K562 (cell line): ENCODE results near the gene PPARD. TPM values are rescaled to one million over a fixed set of nuclear protein-coding genes. Genes with fewer than 3 reads are reported as not detected.

Experiments used
- ADNP ChIP-seq: fragments of 200-800 bp; sonication (Bioruptor generic); IDR thresholded peaks from 2 replicates; pipeline ENCODE4 v1.6.1; 2016; ENCODE audit warnings: missing genetic modification characterization, missing compliant biosample characterization
- BHLHE40 ChIP-seq: IDR thresholded peaks from 2 replicates; pipeline ENCODE4 v1.6.1; 2011; ENCODE audit warnings: low read length, improper control_type of control experiment
- CHD2 ChIP-seq: IDR thresholded peaks from 2 replicates; pipeline ENCODE4 v1.6.1; 2011; ENCODE audit warnings: low read depth, low read length
- GATAD2B ChIP-seq: fragments of 450-650 bp; IDR thresholded peaks from 2 replicates; pipeline ENCODE4 v1.6.1; 2017; ENCODE audit warnings: mild to moderate bottlenecking, borderline replicate concordance
- GTF2E2 ChIP-seq: fragments of 200-800 bp; sonication (Bioruptor generic); IDR thresholded peaks from 2 replicates; pipeline ENCODE4 v1.6.1; 2016; ENCODE audit warnings: missing genetic modification characterization, missing compliant biosample characterization
- LEF1 ChIP-seq: fragments of 450-650 bp; IDR thresholded peaks from 2 replicates; pipeline ENCODE4 v1.6.1; 2016; ENCODE audit warnings: mild to moderate bottlenecking
- MAFK ChIP-seq: IDR thresholded peaks from 2 replicates; pipeline ENCODE4 v1.6.1; 2011; ENCODE audit warnings: low read length, improper control_type of control experiment
- MCM2 ChIP-seq: fragments of 450-650 bp; IDR thresholded peaks from 2 replicates; pipeline ENCODE4 v1.6.1; 2017; ENCODE audit warnings: low read depth, mild to moderate bottlenecking
- PHF20 ChIP-seq: fragments of 450-650 bp; IDR thresholded peaks from 2 replicates; pipeline ENCODE4 v1.6.1; 2018; ENCODE audit not compliant: partially characterized antibody
- POLR3A ChIP-seq: IDR thresholded peaks from 2 replicates; pipeline ENCODE4 v1.6.1; 2011; ENCODE audit warnings: borderline replicate concordance, mild to moderate bottlenecking, moderate library complexity; ENCODE audit not compliant: insufficient read length, insufficient read depth; ENCODE audit errors: extremely low read depth
- RBM22 ChIP-seq: fragments of 200-400 bp; formaldehyde crosslinking; IDR thresholded peaks from 2 replicates; pipeline ENCODE4 v1.6.1; 2018; ENCODE audit warnings: low read length, low read depth; ENCODE audit not compliant: poor library complexity, severe bottlenecking
- TAL1 ChIP-seq: fragments of 450-650 bp; IDR thresholded peaks from 2 replicates; pipeline ENCODE4 v1.6.1; 2016; ENCODE audit warnings: mild to moderate bottlenecking
- YY1 ChIP-seq, 3 experiments: IDR thresholded peaks; 2 replicates each; pipeline ENCODE4 v1.6.1; 2011; ENCODE audit warnings: low read length in 2 of 3, mild to moderate bottlenecking in 2 of 3, moderate library complexity in 2 of 3, borderline replicate concordance in 1 of 3, control low read depth in 1 of 3, low read depth in 1 of 3; ENCODE audit not compliant: insufficient read depth in 3 of 3, insufficient replicate concordance in 2 of 3, control insufficient read depth in 1 of 3, insufficient read length in 1 of 3; ENCODE audit errors: extremely low read depth in 1 of 3
- ZNF3 ChIP-seq: fragments of 250-450 bp; sonication (Bioruptor Pico); IDR thresholded peaks from 2 replicates; pipeline ENCODE4 v1.5.0; 2021; ENCODE audit warnings: mild to moderate bottlenecking, moderate library complexity
- ZNF436 ChIP-seq: fragments of 250-450, 450-650 bp; sonication (Bioruptor Pico); formaldehyde crosslinking; IDR thresholded peaks from 2 replicates; pipeline ENCODE4 v1.7.0; 2020; ENCODE audit warnings: mild to moderate bottlenecking
- ZNF551 ChIP-seq: fragments of 250-450 bp; sonication (Bioruptor Pico); IDR thresholded peaks from 2 replicates; pipeline ENCODE4 v1.5.0; 2021; ENCODE audit warnings: mild to moderate bottlenecking, moderate library complexity
- polyA plus RNA-seq, 8 experiments: library from polyadenylated mRNA; depleted of rRNA in 4 of 8; stranded (reverse) in 5 of 8; unstranded in 3 of 8; fragments of >200 nt; fragmentation: Nextera tagmentation in 2 of 8; fragmentation: Illumina TruSeq in 1 of 8; extraction: Ambion mirVana in 2 of 8; extraction: Trizol in 1 of 8; gene quantifications; 2 replicates each; pipeline versions ENCODE4 v1.2.1 to v1.2.3, GENCODE V29; 2011 to 2014; ENCODE audit warnings: inconsistent platforms in 1 of 8, missing spikeins in 1 of 8
- total RNA-seq, 7 experiments: library from RNA; depleted of rRNA in 6 of 7; stranded (reverse); fragments of >200 nt in 6 of 7; fragmentation: Illumina TruSeq in 2 of 7; extraction: Trizol in 2 of 7; gene quantifications; 2 replicates each; pipeline versions ENCODE4 v1.2.1 to v1.2.3, GENCODE V29; 2011 to 2021; ENCODE audit warnings: low replicate concordance in 1 of 7
- TF ChIP-seq, protein P1 (sequence below): IDR thresholded peaks from 2 replicates; pipeline ENCODE4 v1.6.1; 2011; ENCODE audit warnings: borderline replicate concordance, low read depth, mild to moderate bottlenecking, moderate library complexity, low read length; ENCODE audit not compliant: insufficient read depth, poor library complexity, severe bottlenecking
- TF ChIP-seq, protein P2 (sequence below): IDR thresholded peaks from 3 replicates; pipeline ENCODE4 v1.6.1; 2011; ENCODE audit warnings: borderline replicate concordance, mild to moderate bottlenecking; ENCODE audit not compliant: insufficient read length, insufficient read depth
- TF ChIP-seq, protein P3 (sequence below): fragments of 450-650 bp; formaldehyde crosslinking; IDR thresholded peaks from 2 replicates; pipeline ENCODE4 v1.4.0; 2022; ENCODE audit warnings: missing genetic modification characterization
- TF ChIP-seq, protein P4 (sequence below): sonication (generic); formaldehyde crosslinking; IDR thresholded peaks from 2 replicates; pipeline ENCODE4 v1.8.0; 2022; ENCODE audit warnings: missing genetic modification reagents, mild to moderate bottlenecking, borderline replicate concordance

The PPARD gene
- total and polyA plus RNA-seq, 9 of the 15 experiments (the other 6 are each of a cell fraction or from before 2014, with no cell fraction given): 0.14 to 13.2 (median 3.8) TPM

DNA sequence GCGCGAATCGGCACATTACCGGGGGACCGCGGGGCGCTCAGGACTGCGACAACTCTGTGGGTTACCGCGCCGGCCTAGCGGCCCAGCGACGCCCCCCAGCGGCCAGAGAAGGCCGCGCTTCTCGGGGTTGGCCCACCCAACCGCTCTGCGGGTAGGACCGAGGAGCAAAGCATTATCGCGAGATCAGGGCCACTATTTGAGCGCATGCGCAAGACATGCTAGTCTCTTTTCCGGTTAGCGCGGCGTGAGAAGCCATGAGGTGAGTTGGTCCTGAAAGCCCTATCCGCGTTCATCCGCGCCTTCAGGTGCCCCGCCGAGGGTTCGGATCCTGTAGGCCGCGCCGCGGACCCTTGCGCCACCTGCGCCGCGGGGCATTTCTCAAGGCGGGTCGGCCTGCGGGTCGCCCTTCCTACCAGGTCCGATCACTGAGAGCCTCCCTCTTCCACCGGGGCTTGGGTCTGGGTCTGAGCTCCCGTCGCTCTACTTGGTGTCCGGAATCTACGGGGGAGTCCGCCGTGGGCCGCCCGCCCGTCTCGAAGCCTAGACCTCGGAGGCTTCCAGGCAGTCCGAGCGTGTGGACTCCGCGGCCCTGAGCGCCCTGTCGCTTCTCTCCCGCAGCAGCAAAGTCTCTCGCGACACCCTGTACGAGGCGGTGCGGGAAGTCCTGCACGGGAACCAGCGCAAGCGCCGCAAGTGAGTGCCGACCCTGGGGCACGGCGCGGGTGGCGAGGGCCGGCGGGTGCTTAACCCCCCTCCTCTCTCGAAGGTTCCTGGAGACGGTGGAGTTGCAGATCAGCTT, 126.0 kb downstream of the PPARD start, which contains the start of gene RPL10A (continued):
- TF ChIP-seq ZNF551 (CRISPR knock-in tag) (no peak), RBM22 (peak; percentile 97), PHF20 (peak; percentile 82), TAL1 (no peak), MCM2 (no peak), ZNF436 (CRISPR knock-in tag) (no peak), CHD2 (peak; percentile 100), ZNF3 (no peak), ADNP (tag) (no peak), POLR3A (no peak), LEF1 (no peak), GATAD2B (no peak; the same call in 1 of the 2 replicates), GTF2E2 (tag) (peak; percentile 95), YY1 (IDR thresholded peaks at IDR 0.05; ENCODE audit: borderline replicate concordance in 1 of 3, control insufficient read depth in 1 of 3, extremely low read depth in 1 of 3, insufficient read depth in 3 of 3, insufficient read length in 1 of 3, insufficient replicate concordance in 2 of 3, low read depth in 1 of 3, low read length in 2 of 3) (peak in 2 of 3 experiments; percentile 58 to 71), BHLHE40 (peak; percentile 13; the same call in 1 of the 2 replicates), MAFK (0 out of 2 replicates have a peak, but pooled peaks have one; percentile 7)
- TF ChIP-seq, protein P1, sequence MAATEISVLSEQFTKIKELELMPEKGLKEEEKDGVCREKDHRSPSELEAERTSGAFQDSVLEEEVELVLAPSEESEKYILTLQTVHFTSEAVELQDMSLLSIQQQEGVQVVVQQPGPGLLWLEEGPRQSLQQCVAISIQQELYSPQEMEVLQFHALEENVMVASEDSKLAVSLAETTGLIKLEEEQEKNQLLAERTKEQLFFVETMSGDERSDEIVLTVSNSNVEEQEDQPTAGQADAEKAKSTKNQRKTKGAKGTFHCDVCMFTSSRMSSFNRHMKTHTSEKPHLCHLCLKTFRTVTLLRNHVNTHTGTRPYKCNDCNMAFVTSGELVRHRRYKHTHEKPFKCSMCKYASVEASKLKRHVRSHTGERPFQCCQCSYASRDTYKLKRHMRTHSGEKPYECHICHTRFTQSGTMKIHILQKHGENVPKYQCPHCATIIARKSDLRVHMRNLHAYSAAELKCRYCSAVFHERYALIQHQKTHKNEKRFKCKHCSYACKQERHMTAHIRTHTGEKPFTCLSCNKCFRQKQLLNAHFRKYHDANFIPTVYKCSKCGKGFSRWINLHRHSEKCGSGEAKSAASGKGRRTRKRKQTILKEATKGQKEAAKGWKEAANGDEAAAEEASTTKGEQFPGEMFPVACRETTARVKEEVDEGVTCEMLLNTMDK: peak; percentile 91
- TF ChIP-seq, protein P2, sequence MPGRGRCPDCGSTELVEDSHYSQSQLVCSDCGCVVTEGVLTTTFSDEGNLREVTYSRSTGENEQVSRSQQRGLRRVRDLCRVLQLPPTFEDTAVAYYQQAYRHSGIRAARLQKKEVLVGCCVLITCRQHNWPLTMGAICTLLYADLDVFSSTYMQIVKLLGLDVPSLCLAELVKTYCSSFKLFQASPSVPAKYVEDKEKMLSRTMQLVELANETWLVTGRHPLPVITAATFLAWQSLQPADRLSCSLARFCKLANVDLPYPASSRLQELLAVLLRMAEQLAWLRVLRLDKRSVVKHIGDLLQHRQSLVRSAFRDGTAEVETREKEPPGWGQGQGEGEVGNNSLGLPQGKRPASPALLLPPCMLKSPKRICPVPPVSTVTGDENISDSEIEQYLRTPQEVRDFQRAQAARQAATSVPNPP: no peak
- TF ChIP-seq, protein P3, sequence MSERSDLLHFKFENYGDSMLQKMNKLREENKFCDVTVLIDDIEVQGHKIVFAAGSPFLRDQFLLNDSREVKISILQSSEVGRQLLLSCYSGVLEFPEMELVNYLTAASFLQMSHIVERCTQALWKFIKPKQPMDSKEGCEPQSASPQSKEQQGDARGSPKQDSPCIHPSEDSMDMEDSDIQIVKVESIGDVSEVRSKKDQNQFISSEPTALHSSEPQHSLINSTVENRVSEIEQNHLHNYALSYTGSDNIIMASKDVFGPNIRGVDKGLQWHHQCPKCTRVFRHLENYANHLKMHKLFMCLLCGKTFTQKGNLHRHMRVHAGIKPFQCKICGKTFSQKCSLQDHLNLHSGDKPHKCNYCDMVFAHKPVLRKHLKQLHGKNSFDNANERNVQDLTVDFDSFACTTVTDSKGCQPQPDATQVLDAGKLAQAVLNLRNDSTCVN (CRISPR knock-in tag): peak; percentile 11; the same call in 1 of the 2 replicates
- TF ChIP-seq, protein P4, sequence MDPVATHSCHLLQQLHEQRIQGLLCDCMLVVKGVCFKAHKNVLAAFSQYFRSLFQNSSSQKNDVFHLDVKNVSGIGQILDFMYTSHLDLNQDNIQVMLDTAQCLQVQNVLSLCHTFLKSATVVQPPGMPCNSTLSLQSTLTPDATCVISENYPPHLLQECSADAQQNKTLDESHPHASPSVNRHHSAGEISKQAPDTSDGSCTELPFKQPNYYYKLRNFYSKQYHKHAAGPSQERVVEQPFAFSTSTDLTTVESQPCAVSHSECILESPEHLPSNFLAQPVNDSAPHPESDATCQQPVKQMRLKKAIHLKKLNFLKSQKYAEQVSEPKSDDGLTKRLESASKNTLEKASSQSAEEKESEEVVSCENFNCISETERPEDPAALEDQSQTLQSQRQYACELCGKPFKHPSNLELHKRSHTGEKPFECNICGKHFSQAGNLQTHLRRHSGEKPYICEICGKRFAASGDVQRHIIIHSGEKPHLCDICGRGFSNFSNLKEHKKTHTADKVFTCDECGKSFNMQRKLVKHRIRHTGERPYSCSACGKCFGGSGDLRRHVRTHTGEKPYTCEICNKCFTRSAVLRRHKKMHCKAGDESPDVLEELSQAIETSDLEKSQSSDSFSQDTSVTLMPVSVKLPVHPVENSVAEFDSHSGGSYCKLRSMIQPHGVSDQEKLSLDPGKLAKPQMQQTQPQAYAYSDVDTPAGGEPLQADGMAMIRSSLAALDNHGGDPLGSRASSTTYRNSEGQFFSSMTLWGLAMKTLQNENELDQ (CRISPR knock-in tag): no peak; the same call in 1 of the 2 replicates
